Measurements from ENCODE around the gene NRIP1.

NRIP1 gene

GRCh38 chr21:14911351-14911750 is 153.4 kb downstream of the NRIP1 start:
- DNase-seq (ENCODE audit: low spot score) = no peak

Data from left forelimb (tissue), 1 donor.